HG02885 (cell line): Measurements from ENCODE around the gene VPS51.

ENCODE experiments used
- ATAC-seq: cut with Tn5 transposase; IDR thresholded peaks from one replicate; pipeline ENCODE4 v1.9.1; 2021; ENCODE audit warnings: mild to moderate bottlenecking; ENCODE audit not compliant: unreplicated experiment, poor library complexity

VPS51 gene

DNA sequence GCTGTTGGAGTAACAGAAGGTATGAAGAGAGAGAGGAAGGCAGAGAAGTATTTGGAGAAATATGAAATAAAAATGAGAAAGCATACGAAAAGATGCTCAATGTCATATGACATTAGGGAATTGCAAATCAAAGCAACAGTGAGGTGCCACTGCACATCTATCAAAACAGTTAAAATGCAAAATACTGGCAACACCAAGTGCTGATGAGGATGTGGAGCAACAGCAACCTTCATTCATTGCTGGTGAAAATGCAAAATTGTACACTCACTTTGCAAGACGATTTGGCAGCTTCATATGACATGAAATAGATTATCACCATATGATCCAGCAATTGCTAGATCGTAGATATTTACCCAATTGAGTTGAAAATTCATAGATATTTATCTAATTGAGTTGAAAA lies 64.6 kb downstream of the VPS51 start:
- ATAC-seq, result no peak
